Neural cell (in vitro differentiated cells): ENCODE data around the gene OR51D1.

Experiments
- RAD21 ChIP-seq: fragments of 450-650 bp; conservative IDR thresholded peaks from 2 replicates; pipeline ENCODE4 v1.6.1; 2014; ENCODE audit warnings: antibody characterized with exemption, mild to moderate bottlenecking, moderate library complexity
- TF ChIP-seq, protein P1 (sequence below): fragments of 450-650 bp; IDR thresholded peaks from 2 replicates; pipeline ENCODE4 v1.5.1; 2014; ENCODE audit warnings: antibody characterized with exemption, mild to moderate bottlenecking, moderate library complexity; ENCODE audit not compliant: poor library complexity, severe bottlenecking

DNA sequence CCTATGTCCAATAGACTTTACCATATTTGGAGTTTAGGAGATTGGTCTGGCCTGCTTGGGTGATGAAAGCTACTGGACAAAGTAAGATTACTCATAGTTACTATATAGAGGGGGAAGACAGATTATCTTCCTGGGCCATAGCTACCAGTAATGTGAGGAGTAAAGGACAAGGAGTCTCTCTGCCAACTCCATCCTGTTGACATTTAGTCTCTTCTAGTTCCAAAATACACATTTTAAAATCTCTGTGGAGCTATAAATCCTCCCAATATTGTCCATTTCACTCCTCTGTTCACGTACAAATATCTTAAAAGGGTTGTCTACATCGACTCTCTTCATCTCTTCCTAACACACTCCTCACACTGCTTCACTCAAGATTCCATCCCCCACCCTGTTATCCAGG lies 1.1 kb upstream of the OR51D1 start:
- TF ChIP-seq, protein P1, sequence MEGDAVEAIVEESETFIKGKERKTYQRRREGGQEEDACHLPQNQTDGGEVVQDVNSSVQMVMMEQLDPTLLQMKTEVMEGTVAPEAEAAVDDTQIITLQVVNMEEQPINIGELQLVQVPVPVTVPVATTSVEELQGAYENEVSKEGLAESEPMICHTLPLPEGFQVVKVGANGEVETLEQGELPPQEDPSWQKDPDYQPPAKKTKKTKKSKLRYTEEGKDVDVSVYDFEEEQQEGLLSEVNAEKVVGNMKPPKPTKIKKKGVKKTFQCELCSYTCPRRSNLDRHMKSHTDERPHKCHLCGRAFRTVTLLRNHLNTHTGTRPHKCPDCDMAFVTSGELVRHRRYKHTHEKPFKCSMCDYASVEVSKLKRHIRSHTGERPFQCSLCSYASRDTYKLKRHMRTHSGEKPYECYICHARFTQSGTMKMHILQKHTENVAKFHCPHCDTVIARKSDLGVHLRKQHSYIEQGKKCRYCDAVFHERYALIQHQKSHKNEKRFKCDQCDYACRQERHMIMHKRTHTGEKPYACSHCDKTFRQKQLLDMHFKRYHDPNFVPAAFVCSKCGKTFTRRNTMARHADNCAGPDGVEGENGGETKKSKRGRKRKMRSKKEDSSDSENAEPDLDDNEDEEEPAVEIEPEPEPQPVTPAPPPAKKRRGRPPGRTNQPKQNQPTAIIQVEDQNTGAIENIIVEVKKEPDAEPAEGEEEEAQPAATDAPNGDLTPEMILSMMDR, result no peak
- no peak for TF ChIP-seq RAD21
